ENCODE data around the gene SRC.

DNA sequence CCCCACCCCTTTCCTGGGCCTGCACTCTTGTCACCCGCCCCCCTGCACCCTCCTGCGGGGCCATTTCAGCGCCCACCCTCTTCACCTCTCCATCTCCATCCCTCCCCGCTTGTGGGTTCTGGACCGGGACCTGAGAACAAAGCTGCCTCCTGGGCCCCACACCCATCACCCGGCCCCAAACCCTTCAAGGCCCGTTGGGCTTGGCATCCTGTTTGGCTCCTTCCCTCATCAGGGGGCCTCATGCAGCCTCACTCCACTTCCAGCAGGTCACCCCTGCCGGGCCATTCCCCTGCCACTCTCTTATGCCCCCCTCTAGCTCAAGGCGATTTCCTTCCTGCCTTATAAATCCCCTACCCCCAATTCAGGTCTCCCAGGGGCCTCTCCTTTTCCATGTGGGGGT lies 67.4 kb downstream of the SRC start:
- TF ChIP-seq EZH2phosphoT487 (IDR thresholded peaks at IDR 0.05; ENCODE audit: borderline replicate concordance, low read length) (no peak), EZH2 (IDR thresholded peaks at IDR 0.05; ENCODE audit: low read length, unreplicated experiment) (no peak)
- TF ChIP-seq, protein P1, sequence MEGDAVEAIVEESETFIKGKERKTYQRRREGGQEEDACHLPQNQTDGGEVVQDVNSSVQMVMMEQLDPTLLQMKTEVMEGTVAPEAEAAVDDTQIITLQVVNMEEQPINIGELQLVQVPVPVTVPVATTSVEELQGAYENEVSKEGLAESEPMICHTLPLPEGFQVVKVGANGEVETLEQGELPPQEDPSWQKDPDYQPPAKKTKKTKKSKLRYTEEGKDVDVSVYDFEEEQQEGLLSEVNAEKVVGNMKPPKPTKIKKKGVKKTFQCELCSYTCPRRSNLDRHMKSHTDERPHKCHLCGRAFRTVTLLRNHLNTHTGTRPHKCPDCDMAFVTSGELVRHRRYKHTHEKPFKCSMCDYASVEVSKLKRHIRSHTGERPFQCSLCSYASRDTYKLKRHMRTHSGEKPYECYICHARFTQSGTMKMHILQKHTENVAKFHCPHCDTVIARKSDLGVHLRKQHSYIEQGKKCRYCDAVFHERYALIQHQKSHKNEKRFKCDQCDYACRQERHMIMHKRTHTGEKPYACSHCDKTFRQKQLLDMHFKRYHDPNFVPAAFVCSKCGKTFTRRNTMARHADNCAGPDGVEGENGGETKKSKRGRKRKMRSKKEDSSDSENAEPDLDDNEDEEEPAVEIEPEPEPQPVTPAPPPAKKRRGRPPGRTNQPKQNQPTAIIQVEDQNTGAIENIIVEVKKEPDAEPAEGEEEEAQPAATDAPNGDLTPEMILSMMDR (conservative IDR thresholded peaks at IDR 0.05; ENCODE audit: low read depth, low read length), result no peak

Measured in PC-3 (cell line).